Prostate gland (tissue), 2 donors: ENCODE results near the gene RASL10A. TPM values are rescaled to one million over a fixed set of nuclear protein-coding genes. Genes with fewer than 3 reads are reported as not detected.

Source experiments
- DNase-seq: peaks from one replicate; pipeline ENCODE4 v3.0.0-alpha.2; 2019; ENCODE audit warnings: low spot score
- H3K27ac ChIP-seq, 2 donors: fragments of 200-600 bp; sonication (generic); 2 replicates each; pipeline ENCODE4 v1.5.1; 2017 to 2019
- H3K27me3 ChIP-seq: fragments of 200-600 bp; sonication (generic); replicated peaks from 2 replicates; pipeline ENCODE4 v1.5.1; 2019; ENCODE audit not compliant: insufficient read depth
- H3K36me3 ChIP-seq, 2 donors: fragments of 200-600 bp; sonication (generic); 1 replicate in 1 of 2; 2 replicates in 1 of 2; pipeline versions ENCODE4 v1.5.1 to v1.8.1; 2017 to 2019
- H3K4me1 ChIP-seq: fragments of 200-600 bp; sonication (generic); replicated peaks from 2 replicates; pipeline ENCODE4 v1.5.1; 2019
- H3K4me3 ChIP-seq, 2 donors: fragments of 200-600 bp; sonication (generic); 2 replicates each; pipeline ENCODE4 v1.5.1; 2017 to 2019
- H3K9me3 ChIP-seq: fragments of 200-600 bp; sonication (generic); 2 replicates; pipeline ENCODE4 v1.5.1; 2017
- CTCF ChIP-seq, 4 experiments: fragments of 200-600 bp in 2 of 4; fragments of 450-650 bp in 2 of 4; sonication (generic) in 2 of 4; IDR thresholded peaks; 1 replicate in 3 of 4; 2 replicates in 1 of 4; pipeline ENCODE4 v1.5.1; 2016 to 2019; ENCODE audit warnings: antibody characterized with exemption in 4 of 4, mild to moderate bottlenecking in 2 of 4, moderate library complexity in 2 of 4
- POLR2A ChIP-seq: fragments of 450-650 bp; IDR thresholded peaks from one replicate; pipeline ENCODE4 v1.6.1; 2016; ENCODE audit warnings: antibody characterized with exemption, mild to moderate bottlenecking
- POLR2AphosphoS5 ChIP-seq: sonication (generic); formaldehyde crosslinking; IDR thresholded peaks from one replicate; pipeline ENCODE4 v1.6.1; 2017; ENCODE audit warnings: antibody characterized with exemption
- WGBS: methylation state at CpG from one replicate; pipeline ENCODE4 v1.1.5; 2018; 5-methylcytosine and 5-hydroxymethylcytosine counted together
- intact Hi-C: fragments of 100-400 bp; cut with DNase I; formaldehyde crosslinking; loops from one replicate; pipeline ENCODE4 v1.14.2; 2022
- total RNA-seq, 2 donors: library from RNA; depleted of rRNA; stranded (reverse); fragments of >200 nt; gene quantifications; one replicate each; pipeline ENCODE4 v1.1.0, GENCODE V29; 2016

The RASL10A gene
- total RNA-seq, 2 donors from 2014 or later, result 9.2 to 15.1 TPM

GRCh38 chr22:29277927-29278326 is 37.6 kb downstream of the RASL10A start:
- no peaks in the 10 kb centered on the region for H3K27me3 ChIP-seq
- WGBS, result 89% methylated on average over 1 of the region's 1 CpG
- TF ChIP-seq POLR2A (no peak), POLR2AphosphoS5 (no peak), CTCF (IDR thresholded peaks at IDR 0.05) (no peak)
- no peak for DNase-seq
- H3K4me3 ChIP-seq, result no peak overlapping the region
- H3K9me3 ChIP-seq, result no peaks in the 10 kb centered on the region
- no peaks in the 10 kb centered on the region for H3K4me1 ChIP-seq
- H3K36me3 ChIP-seq, result peaks cover 2 to 17% of the 10 kb centered on the region in 2 donors
- H3K27ac ChIP-seq, result no peak overlapping the region
- intact Hi-C loops, result no loop called here

GRCh38 chr22:29275819-29276565 is 39.5 kb downstream of the RASL10A start:
- H3K36me3 ChIP-seq, result peaks cover 0 to 17% of the 10 kb centered on the region in 2 donors
- intact Hi-C loops, result no loop called here
- WGBS, result 26% methylated on average over 3 of the region's 3 CpGs
- no peaks in the 10 kb centered on the region for H3K27me3 ChIP-seq
- H3K9me3 ChIP-seq, result no peaks in the 10 kb centered on the region
- H3K4me1 ChIP-seq, result no peaks in the 10 kb centered on the region
- TF ChIP-seq POLR2AphosphoS5, result no peak
- no peak for TF ChIP-seq POLR2A
- no peak for TF ChIP-seq CTCF (IDR thresholded peaks at IDR 0.05)
- no peak overlapping the region for H3K27ac ChIP-seq
- DNase-seq, result no peak
- no peak overlapping the region for H3K4me3 ChIP-seq

GRCh38 chr22:29275167-29275566 is 40.3 kb downstream of the RASL10A start:
- peaks cover 0 to 17% of the 10 kb centered on the region in 2 donors for H3K36me3 ChIP-seq
- H3K4me1 ChIP-seq, result peaks cover 3% of the 10 kb centered on the region
- 24% methylated on average over 3 of the region's 3 CpGs for WGBS
- DNase-seq, result no peak
- TF ChIP-seq POLR2A, result no peak
- no peak overlapping the region for H3K4me3 ChIP-seq
- H3K27ac ChIP-seq, result no peak overlapping the region
- H3K9me3 ChIP-seq, result no peaks in the 10 kb centered on the region
- H3K27me3 ChIP-seq, result no peaks in the 10 kb centered on the region
- intact Hi-C loops, result no loop called here

- no peaks in the 10 kb centered on the region for H3K27me3 ChIP-seq
- intact Hi-C loops, result no loop called here
- H3K4me3 ChIP-seq, result no peak overlapping the region
- H3K4me1 ChIP-seq, result peaks cover 6% of the 10 kb centered on the region
- H3K36me3 ChIP-seq, result peaks cover 0 to 9% of the 10 kb centered on the region in 2 donors
- DNase-seq, result no peak
- WGBS, result 69% methylated on average over 2 of the region's 2 CpGs
- no peak for TF ChIP-seq POLR2AphosphoS5
- TF ChIP-seq POLR2A, result no peak
- TF ChIP-seq CTCF (IDR thresholded peaks at IDR 0.05), result no peak
- H3K27ac ChIP-seq, result no peak overlapping the region
- H3K9me3 ChIP-seq, result no peaks in the 10 kb centered on the region
These were observed 42.9 kb downstream of the RASL10A start for GRCh38 chr22:29272624-29273023.

- intact Hi-C loops, result no loop called here
- DNase-seq, result no peak
- Histone ChIP-seq H3K36me3 (no peaks in the 10 kb centered on the region), H3K4me1 (peaks cover 6% of the 10 kb centered on the region), H3K27ac (peak overlapping the region in 1 of 2 donors; percentile 98), H3K9me3 (no peaks in the 10 kb centered on the region), H3K4me3 (peak overlapping the region; percentile 84 to 92), H3K27me3 (no peaks in the 10 kb centered on the region)
- WGBS, result 12% methylated on average over 9 of the region's 9 CpGs
- TF ChIP-seq POLR2A (no peak), CTCF (IDR thresholded peaks at IDR 0.05) (no peak), POLR2AphosphoS5 (no peak)
These were observed 44.8 kb downstream of the RASL10A start for GRCh38 chr22:29270475-29271271.
